Upper lobe of left lung (tissue), 6 donors: Measurements from ENCODE around the gene KDM8. TPM values are rescaled to one million over a fixed set of nuclear protein-coding genes. Genes with fewer than 3 reads are reported as not detected.

Experiments used
- ATAC-seq, 2 donors: fragments of 200-7000 bp; cut with Tn5 transposase; one replicate each; pipeline ENCODE4 v1.9.1; 2022; ENCODE audit warnings: mild to moderate bottlenecking in 2 of 2, moderate library complexity in 2 of 2; ENCODE audit not compliant: low FRiP score in 2 of 2
- DNase-seq, 2 donors: peaks; one replicate each; pipeline ENCODE4 v3.0.0-alpha.2; 2019 to 2020
- H3K27ac ChIP-seq, 4 donors: fragments of 200-600 bp; sonication (generic); one replicate each; pipeline ENCODE4 v1.5.1; 2016 to 2019
- H3K27me3 ChIP-seq, 4 donors: fragments of 200-600 bp; sonication (generic); one replicate each; pipeline ENCODE4 v1.5.1; 2017 to 2019
- H3K36me3 ChIP-seq, 4 donors: fragments of 200-600 bp; sonication (generic); one replicate each; pipeline ENCODE4 v1.5.1; 2016 to 2019
- H3K4me1 ChIP-seq, 4 donors: fragments of 200-600 bp; sonication (generic); one replicate each; pipeline ENCODE4 v1.5.1; 2018 to 2019
- H3K4me3 ChIP-seq, 4 donors: fragments of 200-600 bp; sonication (generic); one replicate each; pipeline ENCODE4 v1.5.1; 2017 to 2019; ENCODE audit warnings: mild to moderate bottlenecking in 2 of 4, moderate library complexity in 1 of 4
- H3K9me3 ChIP-seq, 4 donors: fragments of 200-600 bp; sonication (generic); one replicate each; pipeline ENCODE4 v1.5.1; 2018 to 2019
- CTCF ChIP-seq, 6 experiments: fragments of 450-650 bp in 4 of 6; fragments of 200-600 bp in 2 of 6; sonication (generic) in 2 of 6; IDR thresholded peaks; one replicate each; pipeline ENCODE4 v1.5.1; 2016 to 2019; ENCODE audit warnings: antibody characterized with exemption in 6 of 6
- EP300 ChIP-seq, 4 donors: sonication (generic); formaldehyde crosslinking; IDR thresholded peaks; one replicate each; pipeline ENCODE4 v1.5.1; 2017; ENCODE audit warnings: antibody characterized with exemption in 4 of 4, control low read depth in 2 of 4
- POLR2A ChIP-seq, 4 donors: fragments of 450-650 bp; IDR thresholded peaks; one replicate each; pipeline ENCODE4 v1.5.1; 2016 to 2017; ENCODE audit warnings: antibody characterized with exemption in 4 of 4, mild to moderate bottlenecking in 2 of 4
- POLR2AphosphoS5 ChIP-seq, 2 donors: sonication (generic); formaldehyde crosslinking; IDR thresholded peaks; one replicate each; pipeline ENCODE4 v1.5.1; 2017; ENCODE audit warnings: antibody characterized with exemption in 2 of 2
- WGBS, 2 donors: methylation state at CpG; one replicate each; pipeline ENCODE4 v1.1.5; 2017 to 2018; 5-methylcytosine and 5-hydroxymethylcytosine counted together
- total RNA-seq, 6 donors: library from RNA; depleted of rRNA in 4 of 6; stranded (reverse); fragments of >200 nt in 4 of 6; gene quantifications; one replicate each; pipeline versions ENCODE4 v1.1.0 to v1.2.1, GENCODE V29; 2016 to 2021
- donor health status: DM: no; HTN: no; CAD: no; lungs with moderate emphysema.
- donor health status: DM: no; HTN: yes; CAD: no; lungs with severe emphysema.

The KDM8 gene
- total RNA-seq, 6 donors from 2014 or later, result 5.1 to 50.3 (median 6.2) TPM

- ATAC-seq, result peak in 1 of 2 donors; percentile 40
- Histone ChIP-seq H3K36me3 (no peaks in the 10 kb centered on the region), H3K9me3 (peaks cover 3 to 20% (median 12%) of the 10 kb centered on the region in 4 donors), H3K27ac (no peak overlapping the region), H3K4me3 (no peak overlapping the region), H3K4me1 (no peaks in the 10 kb centered on the region), H3K27me3 (no peaks in the 10 kb centered on the region)
- DNase-seq, result no peak
- TF ChIP-seq POLR2AphosphoS5 (IDR thresholded peaks at IDR 0.05) (no peak), EP300 (IDR thresholded peaks at IDR 0.05) (no peak), POLR2A (IDR thresholded peaks at IDR 0.05) (no peak)
These were observed 39.0 kb upstream of the KDM8 start for GRCh38 chr16:27164352-27164751.

GRCh38 chr16:27165576-27165975 lies 37.8 kb upstream of the KDM8 start:
- no peak for DNase-seq
- H3K27me3 ChIP-seq, result no peaks in the 10 kb centered on the region
- WGBS, 2 donors, result 75 to 93% methylated on average over 3 of the region's 3 CpGs
- no peak overlapping the region for H3K4me3 ChIP-seq
- no peak overlapping the region for H3K27ac ChIP-seq
- H3K4me1 ChIP-seq, result no peaks in the 10 kb centered on the region
- H3K36me3 ChIP-seq, result no peaks in the 10 kb centered on the region
- ATAC-seq, result no peak
- TF ChIP-seq EP300 (IDR thresholded peaks at IDR 0.05) (no peak), POLR2A (IDR thresholded peaks at IDR 0.05) (no peak)
- H3K9me3 ChIP-seq, result peaks cover 3 to 20% (median 12%) of the 10 kb centered on the region in 4 donors

DNA sequence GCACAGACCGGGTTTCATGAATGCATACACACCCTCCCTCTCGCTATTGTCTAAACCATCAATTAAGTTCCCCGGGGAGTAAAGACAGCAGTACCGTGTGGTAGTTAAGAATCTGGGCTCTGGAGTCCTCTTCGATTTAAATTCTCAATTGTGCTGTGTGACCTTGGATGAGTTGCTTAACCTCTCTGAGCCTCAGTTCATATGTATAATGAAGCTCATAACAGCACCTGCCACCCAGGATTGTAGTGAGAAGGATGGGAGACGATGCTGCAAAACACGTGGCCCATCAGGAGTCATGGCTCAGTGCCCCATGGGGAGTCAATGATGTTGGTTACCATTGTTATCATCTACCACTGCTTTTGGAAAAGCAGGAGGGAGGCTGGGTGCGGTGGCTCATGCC lies 34.5 kb upstream of the KDM8 start:
- no peaks in the 10 kb centered on the region for H3K4me1 ChIP-seq
- DNase-seq (no peak), ATAC-seq (no peak)
- peaks cover 0 to 4% (median under 1%) of the 10 kb centered on the region in 4 donors for H3K9me3 ChIP-seq
- no peak overlapping the region for H3K4me3 ChIP-seq
- 84 to 85% methylated on average over 8 of the region's 8 CpGs for WGBS, 2 donors
- no peak for TF ChIP-seq CTCF (IDR thresholded peaks at IDR 0.05)
- TF ChIP-seq POLR2A (IDR thresholded peaks at IDR 0.05), result no peak
- TF ChIP-seq POLR2AphosphoS5 (IDR thresholded peaks at IDR 0.05), result no peak
- TF ChIP-seq EP300 (IDR thresholded peaks at IDR 0.05), result no peak
- H3K36me3 ChIP-seq, result no peaks in the 10 kb centered on the region
- no peaks in the 10 kb centered on the region for H3K27me3 ChIP-seq
- no peak overlapping the region for H3K27ac ChIP-seq

- TF ChIP-seq POLR2A (IDR thresholded peaks at IDR 0.05) (no peak), EP300 (IDR thresholded peaks at IDR 0.05) (no peak), CTCF (IDR thresholded peaks at IDR 0.05) (no peak), POLR2AphosphoS5 (IDR thresholded peaks at IDR 0.05) (no peak)
- WGBS, 2 donors, result 31 to 33% methylated on average over 5 to 6 of the region's 6 CpGs
- Histone ChIP-seq H3K9me3 (no peaks in the 10 kb centered on the region), H3K27me3 (no peaks in the 10 kb centered on the region), H3K4me3 (no peak overlapping the region), H3K4me1 (no peaks in the 10 kb centered on the region), H3K27ac (no peak overlapping the region), H3K36me3 (no peaks in the 10 kb centered on the region)
- DNase-seq (peak in 1 of 2 donors; percentile 31), ATAC-seq (no peak)
These were observed 33.7 kb upstream of the KDM8 start for GRCh38 chr16:27169511-27170071.

DNA sequence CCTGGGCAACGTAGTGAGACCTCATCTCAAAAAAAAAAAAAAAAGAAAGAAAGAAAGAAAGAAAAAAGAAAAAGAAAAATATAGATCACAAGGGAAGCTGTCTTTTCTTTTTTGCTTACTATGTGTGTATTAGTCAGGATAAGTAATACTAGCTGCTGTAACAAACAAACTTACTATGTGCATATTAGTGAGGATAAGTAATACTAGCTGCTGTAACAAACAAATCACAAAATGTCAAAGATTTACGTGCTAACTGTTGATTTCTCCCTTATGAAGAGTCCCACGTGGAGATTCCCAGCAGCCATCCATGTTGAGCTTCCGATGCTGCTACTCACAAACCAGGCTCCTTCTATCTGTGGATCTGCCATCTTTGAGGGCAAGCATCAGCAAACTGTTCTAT lies 31.7 kb upstream of the KDM8 start:
- Histone ChIP-seq H3K27me3 (no peaks in the 10 kb centered on the region), H3K4me3 (no peak overlapping the region), H3K4me1 (no peaks in the 10 kb centered on the region), H3K27ac (no peak overlapping the region), H3K9me3 (no peaks in the 10 kb centered on the region), H3K36me3 (no peaks in the 10 kb centered on the region)
- DNase-seq (no peak), ATAC-seq (no peak)
- TF ChIP-seq POLR2AphosphoS5 (IDR thresholded peaks at IDR 0.05), result no peak
- 64 to 93% methylated on average over 4 of the region's 4 CpGs for WGBS, 2 donors

GRCh38 chr16:27174007-27174406 lies 29.3 kb upstream of the KDM8 start:
- peaks cover 0 to under 1% (median 0%) of the 10 kb centered on the region in 4 donors for H3K4me1 ChIP-seq
- no peaks in the 10 kb centered on the region for H3K36me3 ChIP-seq
- H3K27ac ChIP-seq, result no peak overlapping the region
- 17 to 19% methylated on average over 3 to 8 of the region's 8 CpGs for WGBS, 2 donors
- no peaks in the 10 kb centered on the region for H3K9me3 ChIP-seq
- DNase-seq (peak; percentile 22 to 37), ATAC-seq (no peak)
- no peak for TF ChIP-seq POLR2AphosphoS5 (IDR thresholded peaks at IDR 0.05)
- no peak for TF ChIP-seq EP300 (IDR thresholded peaks at IDR 0.05)
- TF ChIP-seq CTCF (IDR thresholded peaks at IDR 0.05), result no peak
- no peaks in the 10 kb centered on the region for H3K27me3 ChIP-seq
- no peak overlapping the region for H3K4me3 ChIP-seq
